GM12874 (cell line): ENCODE results near the gene B4GALNT3.

Experiments used
- TF ChIP-seq, protein P1 (sequence below): IDR thresholded peaks from 2 replicates; pipeline ENCODE4 v1.5.1; 2011; ENCODE audit warnings: low read depth, mild to moderate bottlenecking, control low read depth, low read length, moderate library complexity; ENCODE audit not compliant: insufficient read depth

The B4GALNT3 gene

DNA sequence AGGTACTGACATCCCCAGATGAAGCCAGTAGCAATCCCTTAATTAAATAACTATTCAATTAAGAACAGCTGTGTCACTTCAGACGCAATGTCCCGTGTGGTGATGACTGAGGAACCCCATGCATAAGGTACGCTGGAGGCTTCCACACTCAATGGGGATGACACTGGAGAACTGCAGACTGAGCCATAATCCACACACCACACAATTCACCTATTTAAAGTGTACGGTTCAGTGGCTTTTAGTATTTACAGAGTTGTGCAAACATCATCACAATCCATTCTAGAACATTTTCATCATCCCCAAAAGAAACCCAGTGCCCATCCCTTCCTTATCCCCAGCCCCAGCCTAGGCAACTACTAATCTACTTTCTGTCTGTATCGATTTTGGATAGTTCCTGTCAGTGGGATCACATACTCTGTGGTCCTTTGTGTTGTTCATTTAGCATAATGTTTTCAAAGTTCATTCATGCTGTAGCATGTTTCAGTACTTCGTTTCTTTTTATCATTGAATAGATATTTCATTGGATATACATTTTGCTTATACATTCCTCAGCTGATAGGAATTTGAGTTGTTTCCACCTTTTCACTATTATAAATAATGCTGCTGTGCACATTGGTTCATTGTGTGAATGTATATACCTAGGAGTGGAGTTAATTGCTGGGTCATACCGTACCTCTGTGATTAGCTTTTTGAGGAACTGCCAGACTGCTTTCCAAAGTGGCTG is 142.4 kb downstream of the B4GALNT3 start:
- TF ChIP-seq, protein P1, sequence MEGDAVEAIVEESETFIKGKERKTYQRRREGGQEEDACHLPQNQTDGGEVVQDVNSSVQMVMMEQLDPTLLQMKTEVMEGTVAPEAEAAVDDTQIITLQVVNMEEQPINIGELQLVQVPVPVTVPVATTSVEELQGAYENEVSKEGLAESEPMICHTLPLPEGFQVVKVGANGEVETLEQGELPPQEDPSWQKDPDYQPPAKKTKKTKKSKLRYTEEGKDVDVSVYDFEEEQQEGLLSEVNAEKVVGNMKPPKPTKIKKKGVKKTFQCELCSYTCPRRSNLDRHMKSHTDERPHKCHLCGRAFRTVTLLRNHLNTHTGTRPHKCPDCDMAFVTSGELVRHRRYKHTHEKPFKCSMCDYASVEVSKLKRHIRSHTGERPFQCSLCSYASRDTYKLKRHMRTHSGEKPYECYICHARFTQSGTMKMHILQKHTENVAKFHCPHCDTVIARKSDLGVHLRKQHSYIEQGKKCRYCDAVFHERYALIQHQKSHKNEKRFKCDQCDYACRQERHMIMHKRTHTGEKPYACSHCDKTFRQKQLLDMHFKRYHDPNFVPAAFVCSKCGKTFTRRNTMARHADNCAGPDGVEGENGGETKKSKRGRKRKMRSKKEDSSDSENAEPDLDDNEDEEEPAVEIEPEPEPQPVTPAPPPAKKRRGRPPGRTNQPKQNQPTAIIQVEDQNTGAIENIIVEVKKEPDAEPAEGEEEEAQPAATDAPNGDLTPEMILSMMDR: no peak

DNA sequence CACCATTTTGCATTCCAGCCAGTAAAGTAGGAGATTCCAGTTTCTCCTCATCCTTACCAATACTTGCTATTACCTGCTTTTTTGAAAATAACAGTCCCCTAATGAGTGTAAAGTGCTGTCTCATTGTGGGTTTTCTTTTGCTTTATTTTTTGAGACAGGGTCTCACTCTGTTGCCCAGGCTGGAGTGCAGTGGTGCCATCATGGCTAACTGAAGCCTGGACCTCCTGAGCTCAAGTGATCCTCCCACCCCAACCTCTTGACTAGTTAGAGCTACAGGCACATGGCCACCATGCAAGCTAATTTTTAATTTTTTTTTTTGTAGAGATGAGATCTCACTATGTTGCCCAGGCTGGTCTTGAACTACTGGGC is 142.9 kb downstream of the B4GALNT3 start:
- TF ChIP-seq, protein P1: no peak

DNA sequence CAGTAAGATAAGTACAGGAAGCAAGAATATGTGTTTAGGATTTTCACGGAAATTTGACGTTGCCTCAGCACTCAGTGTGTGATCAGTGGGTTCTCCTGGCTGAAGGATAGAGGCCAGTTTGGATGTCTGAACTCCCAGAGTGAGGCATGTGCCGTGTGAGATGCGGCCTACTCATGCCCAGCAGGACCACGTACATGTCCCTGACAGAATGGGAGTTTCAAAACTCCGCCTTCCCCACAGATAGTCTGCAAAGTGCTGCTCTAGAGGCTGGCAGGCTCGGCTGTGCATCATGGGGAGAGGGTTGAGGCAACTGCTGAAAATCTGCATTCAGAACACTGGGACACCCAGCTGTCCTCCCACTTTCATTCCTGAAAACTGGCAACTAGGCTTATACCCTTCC is 145.2 kb downstream of the B4GALNT3 start:
- TF ChIP-seq, protein P1: no peak

DNA sequence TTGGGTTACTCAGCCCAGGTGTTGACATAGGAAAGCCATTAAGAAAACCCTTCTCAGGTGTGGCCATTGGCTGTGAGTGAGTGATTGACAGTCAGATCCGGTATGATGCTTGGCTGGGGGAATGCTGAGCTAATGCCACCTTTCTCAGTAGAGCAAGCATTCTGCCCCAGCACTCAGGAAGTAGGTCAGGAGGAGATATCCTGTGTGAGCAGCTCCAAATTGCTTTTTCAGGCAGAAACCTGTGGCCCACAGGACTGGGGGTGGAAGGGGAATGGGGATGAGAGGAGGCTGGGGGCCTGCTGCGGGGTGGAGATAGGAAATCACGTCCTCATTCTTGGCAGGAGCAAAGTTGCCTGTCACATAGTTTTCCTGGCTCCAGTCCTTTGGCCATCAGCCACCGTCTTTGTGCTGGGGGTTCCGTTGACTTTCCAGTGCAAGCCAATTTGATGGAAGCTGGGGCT is 147.8 kb downstream of the B4GALNT3 start:
- TF ChIP-seq, protein P1: no peak

DNA sequence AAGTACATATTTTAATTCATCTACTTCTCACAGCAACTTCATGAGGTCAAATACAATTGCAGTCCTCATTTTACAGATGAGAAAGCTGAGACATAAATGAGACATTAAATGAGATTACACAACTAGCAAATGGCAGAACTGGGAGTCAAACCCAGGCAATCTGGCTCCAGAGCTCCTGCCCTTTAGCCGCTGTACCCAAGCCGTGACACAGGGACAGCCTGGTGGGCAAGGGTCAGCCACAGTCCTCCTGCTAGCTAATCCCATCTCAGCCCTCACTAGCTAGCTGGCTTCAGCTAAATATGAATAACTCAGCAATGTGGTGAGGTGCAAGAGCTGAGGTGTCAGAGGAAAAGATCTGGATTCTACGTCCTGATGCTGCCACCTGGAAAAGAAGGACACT is 148.7 kb downstream of the B4GALNT3 start:
- TF ChIP-seq, protein P1: no peak

DNA sequence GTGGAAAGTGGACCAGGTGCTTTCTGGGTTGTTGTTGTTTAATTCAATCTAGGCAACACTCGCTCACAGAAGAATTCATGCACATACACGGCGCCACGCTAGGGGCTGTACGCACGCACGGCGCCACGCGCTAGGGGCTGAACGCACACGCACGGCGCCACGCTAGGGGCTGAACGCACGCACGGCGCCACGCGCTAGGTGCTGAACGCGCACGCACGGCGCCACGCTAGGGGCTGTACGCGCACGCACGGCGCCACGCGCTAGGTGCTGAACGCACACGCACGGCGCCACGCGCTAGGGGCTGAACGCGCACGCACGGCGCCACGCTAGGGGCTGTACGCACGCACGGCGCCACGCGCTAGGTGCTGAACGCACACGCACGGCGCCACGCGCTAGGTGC is 149.2 kb downstream of the B4GALNT3 start:
- TF ChIP-seq, protein P1: no peak

DNA sequence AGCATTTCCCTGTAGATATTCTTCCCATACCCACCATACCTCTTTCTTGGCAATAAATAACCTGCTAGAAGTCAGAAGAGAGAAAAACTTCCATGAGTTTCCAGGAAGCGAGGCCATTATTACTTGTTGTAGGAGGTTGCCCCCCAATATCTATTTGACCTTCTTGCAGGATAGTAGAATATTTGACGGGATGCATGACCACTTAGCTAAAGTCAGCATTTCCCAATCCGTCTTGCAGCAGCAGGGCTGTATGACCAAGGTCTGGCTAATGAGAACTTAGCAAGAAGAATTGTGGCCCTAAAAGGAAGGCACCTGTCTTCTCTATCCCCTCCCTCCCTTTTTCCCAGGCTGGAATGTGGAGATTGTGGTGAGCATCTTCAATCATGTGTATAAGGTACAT is 152.0 kb downstream of the B4GALNT3 start:
- TF ChIP-seq, protein P1: no peak
